Measurements from ENCODE around the gene CRYBG2. TPM values are rescaled to one million over a fixed set of nuclear protein-coding genes. Genes with fewer than 3 reads are reported as not detected.

CRYBG2 gene
- total RNA-seq, 1 donor from 2014 or later: 0.98 TPM

GRCh38 chr1:26364956-26365355 lies 11.0 kb upstream of the CRYBG2 start:
- Mint-ChIP-seq H3K9me3 (no peaks in the 10 kb centered on the region), H3K27ac (no peak overlapping the region), H3K4me3 (ENCODE audit: low read depth) (no peak overlapping the region), H3K27me3 (ENCODE audit: low read depth) (peaks cover 30% of the 10 kb centered on the region), H3K36me3 (ENCODE audit: low read depth) (no peaks in the 10 kb centered on the region), H3K4me1 (ENCODE audit: low read depth) (peaks cover 15% of the 10 kb centered on the region)
- intact Hi-C loops (cut with micrococcal nuclease): loop anchor here (5.0 kb wide), 2 partner anchors 32 to 88 kb away; no protein-coding TSS in a partner anchor
- no peak for DNase-seq (ENCODE audit: low spot score)

- Mint-ChIP-seq H3K36me3 (ENCODE audit: low read depth) (no peaks in the 10 kb centered on the region), H3K27me3 (ENCODE audit: low read depth) (peaks cover 38% of the 10 kb centered on the region), H3K9me3 (no peaks in the 10 kb centered on the region), H3K27ac (no peak overlapping the region), H3K4me1 (ENCODE audit: low read depth) (peaks cover 25% of the 10 kb centered on the region), H3K4me3 (ENCODE audit: low read depth) (no peak overlapping the region)
- peak; percentile 77 for DNase-seq (ENCODE audit: low spot score)
- intact Hi-C loops (cut with micrococcal nuclease): loop anchor here (5.0 kb wide), 2 partner anchors 34 to 86 kb away; no protein-coding TSS in a partner anchor
Measured at GRCh38 chr1:26363549-26364448, 9.9 kb upstream of the CRYBG2 start.

GRCh38 chr1:26362331-26362730 lies 8.4 kb upstream of the CRYBG2 start:
- H3K4me1 Mint-ChIP-seq (ENCODE audit: low read depth): peaks cover 30% of the 10 kb centered on the region
- no peaks in the 10 kb centered on the region for H3K9me3 Mint-ChIP-seq
- no peak for DNase-seq (ENCODE audit: low spot score)
- no peak overlapping the region for H3K27ac Mint-ChIP-seq
- H3K27me3 Mint-ChIP-seq (ENCODE audit: low read depth): peaks cover 36% of the 10 kb centered on the region
- H3K4me3 Mint-ChIP-seq (ENCODE audit: low read depth): no peak overlapping the region
- no peaks in the 10 kb centered on the region for H3K36me3 Mint-ChIP-seq (ENCODE audit: low read depth)
- intact Hi-C loops (cut with micrococcal nuclease): loop anchor here (5.0 kb wide), 2 partner anchors 35 to 85 kb away; no protein-coding TSS in a partner anchor

- no peak overlapping the region for H3K27ac Mint-ChIP-seq
- DNase-seq (ENCODE audit: low spot score): no peak
- H3K27me3 Mint-ChIP-seq (ENCODE audit: low read depth): peaks cover 36% of the 10 kb centered on the region
- peaks cover 33% of the 10 kb centered on the region for H3K4me1 Mint-ChIP-seq (ENCODE audit: low read depth)
- no peaks in the 10 kb centered on the region for H3K9me3 Mint-ChIP-seq
- H3K4me3 Mint-ChIP-seq (ENCODE audit: low read depth): no peak overlapping the region
- H3K36me3 Mint-ChIP-seq (ENCODE audit: low read depth): no peaks in the 10 kb centered on the region
- intact Hi-C loops (cut with micrococcal nuclease): loop anchor here (5.0 kb wide), 2 partner anchors 36 to 84 kb away; no protein-coding TSS in a partner anchor
Measured at GRCh38 chr1:26361605-26362122, 7.7 kb upstream of the CRYBG2 start.

GRCh38 chr1:26360807-26361604 lies 7.1 kb upstream of the CRYBG2 start:
- no peaks in the 10 kb centered on the region for H3K36me3 Mint-ChIP-seq (ENCODE audit: low read depth)
- no peaks in the 10 kb centered on the region for H3K9me3 Mint-ChIP-seq
- peaks cover 33% of the 10 kb centered on the region for H3K4me1 Mint-ChIP-seq (ENCODE audit: low read depth)
- intact Hi-C loops (cut with micrococcal nuclease): loop anchor here (5.0 kb wide), 2 partner anchors 36 to 84 kb away; no protein-coding TSS in a partner anchor
- H3K27me3 Mint-ChIP-seq (ENCODE audit: low read depth): peaks cover 34% of the 10 kb centered on the region
- H3K27ac Mint-ChIP-seq: peak overlapping the region; percentile 19
- DNase-seq (ENCODE audit: low spot score): no peak
- no peak overlapping the region for H3K4me3 Mint-ChIP-seq (ENCODE audit: low read depth)

GRCh38 chr1:26359981-26360806 lies 6.3 kb upstream of the CRYBG2 start:
- H3K4me3 Mint-ChIP-seq (ENCODE audit: low read depth): peak overlapping the region; percentile 51
- H3K27me3 Mint-ChIP-seq (ENCODE audit: low read depth): peaks cover 36% of the 10 kb centered on the region
- H3K36me3 Mint-ChIP-seq (ENCODE audit: low read depth): no peaks in the 10 kb centered on the region
- intact Hi-C loops (cut with micrococcal nuclease): loop anchor here (5.0 kb wide), 2 partner anchors 37 to 83 kb away; no protein-coding TSS in a partner anchor
- peak; percentile 20 for DNase-seq (ENCODE audit: low spot score)
- no peak overlapping the region for H3K27ac Mint-ChIP-seq
- H3K9me3 Mint-ChIP-seq: no peaks in the 10 kb centered on the region
- H3K4me1 Mint-ChIP-seq (ENCODE audit: low read depth): peaks cover 36% of the 10 kb centered on the region

- Mint-ChIP-seq H3K4me3 (ENCODE audit: low read depth) (no peak overlapping the region), H3K9me3 (no peaks in the 10 kb centered on the region), H3K4me1 (ENCODE audit: low read depth) (peaks cover 33% of the 10 kb centered on the region), H3K27me3 (ENCODE audit: low read depth) (peaks cover 27% of the 10 kb centered on the region), H3K27ac (no peak overlapping the region), H3K36me3 (ENCODE audit: low read depth) (no peaks in the 10 kb centered on the region)
- DNase-seq (ENCODE audit: low spot score): peak; percentile 72
- intact Hi-C loops (cut with micrococcal nuclease): no loop called here
Measured at GRCh38 chr1:26358411-26359384, 4.8 kb upstream of the CRYBG2 start.

- intact Hi-C loops (cut with micrococcal nuclease): no loop called here
- Mint-ChIP-seq H3K4me3 (ENCODE audit: low read depth) (no peak overlapping the region), H3K27ac (no peak overlapping the region), H3K27me3 (ENCODE audit: low read depth) (peaks cover 26% of the 10 kb centered on the region), H3K36me3 (ENCODE audit: low read depth) (no peaks in the 10 kb centered on the region), H3K4me1 (ENCODE audit: low read depth) (peaks cover 28% of the 10 kb centered on the region), H3K9me3 (no peaks in the 10 kb centered on the region)
- DNase-seq (ENCODE audit: low spot score): no peak
Measured at GRCh38 chr1:26357121-26357602, 3.2 kb upstream of the CRYBG2 start.

- H3K9me3 Mint-ChIP-seq: no peaks in the 10 kb centered on the region
Measured at GRCh38 chr1:26356106-26356505, 2.2 kb upstream of the CRYBG2 start.

GRCh38 chr1:26354972-26355371 lies 1.0 kb upstream of the CRYBG2 start:
- Mint-ChIP-seq H3K27me3 (ENCODE audit: low read depth) (peaks cover 12% of the 10 kb centered on the region), H3K36me3 (ENCODE audit: low read depth) (no peaks in the 10 kb centered on the region), H3K27ac (no peak overlapping the region), H3K9me3 (no peaks in the 10 kb centered on the region), H3K4me3 (ENCODE audit: low read depth) (no peak overlapping the region), H3K4me1 (ENCODE audit: low read depth) (peaks cover 21% of the 10 kb centered on the region)
- intact Hi-C loops (cut with micrococcal nuclease): no loop called here
- DNase-seq (ENCODE audit: low spot score): no peak

More at GRCh38 chr1:26356106-26356505, 2.2 kb upstream of the CRYBG2 start:
- H3K27me3 Mint-ChIP-seq (ENCODE audit: low read depth): peaks cover 18% of the 10 kb centered on the region
- H3K4me1 Mint-ChIP-seq (ENCODE audit: low read depth): peaks cover 28% of the 10 kb centered on the region
- no peak overlapping the region for H3K27ac Mint-ChIP-seq
- no peaks in the 10 kb centered on the region for H3K36me3 Mint-ChIP-seq (ENCODE audit: low read depth)
- intact Hi-C loops (cut with micrococcal nuclease): no loop called here
- H3K4me3 Mint-ChIP-seq (ENCODE audit: low read depth): no peak overlapping the region
- no peak for DNase-seq (ENCODE audit: low spot score)

GRCh38 chr1:26353210-26353859 lies 595 bp downstream of the CRYBG2 start:
- Mint-ChIP-seq H3K27ac (no peak overlapping the region), H3K27me3 (ENCODE audit: low read depth) (peaks cover 3% of the 10 kb centered on the region), H3K36me3 (ENCODE audit: low read depth) (no peaks in the 10 kb centered on the region), H3K9me3 (no peaks in the 10 kb centered on the region), H3K4me1 (ENCODE audit: low read depth) (peaks cover 7% of the 10 kb centered on the region), H3K4me3 (ENCODE audit: low read depth) (no peak overlapping the region)
- no peak for DNase-seq (ENCODE audit: low spot score)
- intact Hi-C loops (cut with micrococcal nuclease): no loop called here
